Astrocyte (in vitro differentiated cells and primary cell): ENCODE data around the gene APBA2.
A peak's percentile ranks its signal among the peaks of the same experiment; 100 is the strongest.

Experiments used
- CTCF ChIP-seq: IDR thresholded peaks from 2 replicates; pipeline ENCODE4 v1.5.1; 2011; ENCODE audit warnings: low read depth, mild to moderate bottlenecking, inconsistent platforms, low read length, moderate library complexity; ENCODE audit not compliant: insufficient read depth
- EZH2 ChIP-seq: IDR thresholded peaks from 2 replicates; pipeline ENCODE4 v1.6.1; 2012; ENCODE audit warnings: mild to moderate bottlenecking, low read length, inconsistent platforms; ENCODE audit not compliant: insufficient read depth

- TF ChIP-seq CTCF = peak; percentile 90
- TF ChIP-seq EZH2 = no peak
These were observed 90.0 kb downstream of the APBA2 start for GRCh38 chr15:28975766-28976179.
